GM18867 (cell line): Measurements from ENCODE around the gene KLHL5.

Source experiments
- ATAC-seq: cut with Tn5 transposase; IDR thresholded peaks from one replicate; pipeline ENCODE4 v1.9.1; 2021; ENCODE audit warnings: mild to moderate bottlenecking, moderate library complexity; ENCODE audit not compliant: unreplicated experiment

Gene KLHL5

DNA sequence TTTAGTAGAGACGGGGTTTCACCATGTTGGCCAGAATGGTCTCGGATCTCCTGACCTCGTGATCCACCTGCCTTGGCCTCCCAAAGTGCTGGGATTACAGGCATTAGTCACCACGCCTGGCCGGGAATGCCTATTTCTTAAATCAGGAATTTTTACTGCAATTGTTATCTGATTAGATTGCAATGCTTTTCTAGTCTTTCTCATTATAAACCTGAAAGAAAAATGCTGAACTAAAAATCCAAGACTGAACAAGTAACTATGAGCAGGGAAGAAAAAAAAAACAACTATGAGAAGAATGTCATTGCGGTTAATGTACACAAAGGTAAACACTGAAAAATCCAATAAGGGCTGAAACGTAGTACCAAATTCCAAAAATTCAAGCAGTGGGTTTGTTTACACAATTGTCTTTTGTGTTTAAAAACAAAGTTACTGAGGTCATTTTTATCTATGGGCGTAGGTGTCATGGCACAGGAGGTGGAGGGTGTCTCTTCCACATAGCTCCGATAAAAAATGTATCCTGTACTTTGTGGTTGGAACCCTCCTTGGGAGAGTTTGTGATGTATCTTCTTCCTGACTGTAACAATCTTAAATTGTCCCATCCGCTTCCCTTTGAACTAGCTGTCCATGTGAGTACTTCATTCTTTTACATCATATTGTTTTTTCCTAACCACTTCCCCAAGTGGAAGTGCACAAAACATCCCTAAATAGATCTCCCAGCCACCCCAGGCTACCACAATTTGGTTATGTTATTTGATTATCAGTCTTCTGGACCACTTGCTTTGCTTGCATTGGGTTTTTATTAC, 18.8 kb upstream of the KLHL5 start:
- ATAC-seq: no peak

DNA sequence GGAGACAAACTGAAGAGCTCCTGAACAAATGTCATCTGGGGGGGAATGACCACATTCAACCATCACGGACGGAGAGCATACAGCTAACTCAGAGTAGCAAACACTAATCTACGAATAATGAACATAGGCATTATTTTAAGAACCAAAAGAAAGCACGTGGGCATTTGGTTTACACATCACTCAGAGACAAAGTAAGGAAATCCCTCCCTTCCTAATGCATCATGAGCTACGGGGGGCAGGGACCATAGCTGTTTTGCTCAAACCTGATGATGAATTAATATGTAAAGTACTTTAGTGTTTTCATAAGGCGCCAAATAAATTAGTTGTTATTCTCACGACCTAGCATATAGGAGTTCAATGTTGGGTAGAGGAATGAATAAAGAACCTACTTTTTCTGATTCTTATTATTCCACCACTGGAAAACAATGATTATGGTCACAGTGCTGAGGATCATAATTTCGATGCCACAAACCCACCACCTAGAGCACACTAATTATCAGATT, 18.1 kb upstream of the KLHL5 start:
- ATAC-seq: no peak

DNA sequence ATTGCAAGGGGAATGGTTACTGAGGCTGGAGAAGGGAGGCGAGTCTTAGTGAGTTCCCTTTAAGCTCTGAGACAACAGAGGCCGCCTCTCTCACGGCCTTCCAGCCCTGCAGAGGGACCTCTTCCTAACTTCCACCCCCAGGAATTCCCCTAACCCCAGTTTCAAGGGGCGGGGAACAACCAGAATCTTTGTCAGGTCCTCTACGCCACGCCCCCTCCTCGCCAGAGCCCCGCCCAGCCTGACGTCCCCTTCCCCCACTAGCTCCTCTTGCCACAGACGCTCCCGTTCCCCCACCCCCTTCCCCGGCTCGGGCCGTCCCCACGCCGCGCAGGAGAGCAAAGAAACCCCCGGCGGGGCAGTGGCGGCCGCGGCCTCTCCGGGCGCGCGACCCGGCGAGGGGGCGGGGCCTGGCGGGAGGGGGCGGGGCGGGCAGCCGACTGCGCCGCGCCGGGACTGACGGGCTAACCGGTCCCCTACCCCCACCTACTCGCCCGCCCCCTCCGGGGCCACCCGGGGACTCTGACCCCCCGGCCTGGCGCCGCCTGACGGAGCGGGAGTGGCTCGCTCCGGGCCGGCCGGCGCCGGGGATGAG, 17.6 kb upstream of the KLHL5 start:
- ATAC-seq: peak; percentile 75

DNA sequence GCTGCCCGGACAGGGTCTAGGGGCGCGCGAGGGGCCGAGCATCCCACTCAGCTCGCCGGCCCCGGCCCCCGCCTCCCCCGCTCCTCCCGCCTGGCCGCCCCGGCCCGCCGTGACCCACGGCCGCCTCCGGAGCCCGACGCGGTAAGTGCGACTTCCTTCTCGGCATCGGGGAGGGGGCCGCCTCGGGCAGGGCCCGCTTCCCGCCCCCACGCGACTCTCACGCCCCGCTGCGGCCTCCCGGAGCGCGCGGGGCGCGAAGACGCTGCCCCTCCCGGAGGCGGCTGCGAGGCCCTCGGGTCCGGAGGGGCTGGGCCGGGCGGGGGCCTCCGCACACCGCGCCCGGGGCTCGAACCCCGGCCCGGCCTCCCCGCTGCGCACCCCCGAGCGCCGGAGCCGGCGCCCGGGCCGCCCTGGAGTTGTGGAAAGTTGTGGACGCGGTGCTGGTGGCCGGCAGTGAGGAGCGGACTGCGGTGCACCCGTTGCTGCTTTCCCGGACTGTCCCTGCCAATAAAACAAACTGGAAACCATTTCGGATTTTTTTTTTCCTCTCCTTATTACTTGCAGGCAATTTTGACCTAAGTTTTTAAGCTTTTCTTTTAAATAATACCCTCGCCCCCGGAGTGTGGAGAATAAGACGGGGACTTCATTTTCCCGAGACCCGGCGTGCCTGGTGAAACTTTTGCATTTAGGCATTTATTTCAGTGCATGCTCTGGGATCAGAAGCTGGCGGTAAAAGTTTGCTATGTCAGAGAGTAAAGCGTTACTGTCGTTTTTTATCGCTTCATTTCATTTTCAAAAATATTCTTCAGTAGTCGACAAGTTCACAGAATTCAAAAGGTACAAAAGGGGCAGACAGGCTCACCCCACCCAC, 16.8 kb upstream of the KLHL5 start:
- ATAC-seq: no peak

DNA sequence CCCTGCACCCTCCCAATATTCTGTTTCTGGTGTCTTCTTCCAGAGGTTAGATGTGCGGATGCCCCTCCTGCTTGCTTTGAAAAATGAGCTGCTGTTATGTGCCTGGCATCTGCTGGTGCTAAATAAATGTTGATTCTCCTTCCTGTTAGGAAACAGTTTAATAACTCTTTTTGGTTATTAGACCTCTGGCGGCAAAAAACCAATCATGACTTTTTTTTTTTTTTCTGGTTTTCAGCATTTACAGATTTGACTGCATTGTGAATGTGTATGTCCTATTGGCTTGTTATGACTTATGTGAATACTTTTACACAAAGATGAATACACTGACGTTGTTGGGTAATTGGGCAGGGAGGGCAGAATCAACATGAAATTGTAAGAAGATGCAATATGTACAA, 16.2 kb upstream of the KLHL5 start:
- no peak for ATAC-seq

DNA sequence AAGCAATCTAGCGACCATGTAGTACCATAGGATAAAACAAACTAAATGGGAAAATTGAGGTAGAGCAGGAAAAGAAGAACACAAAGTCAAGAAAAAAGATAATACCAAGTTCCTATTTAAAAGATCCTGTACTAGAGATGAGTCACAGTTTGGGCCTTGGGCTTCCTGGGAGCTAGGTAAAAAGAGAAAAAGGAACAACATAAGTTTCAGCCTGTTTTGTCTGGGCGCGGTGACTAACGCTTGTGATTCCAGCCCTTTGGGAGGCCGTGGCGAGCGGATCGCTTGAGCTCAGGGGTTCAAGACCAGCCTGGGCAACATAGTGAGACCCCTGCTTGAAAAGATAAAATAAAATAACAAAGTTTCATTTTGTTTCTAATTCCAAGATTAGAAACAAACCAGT, 15.8 kb upstream of the KLHL5 start:
- no peak for ATAC-seq

DNA sequence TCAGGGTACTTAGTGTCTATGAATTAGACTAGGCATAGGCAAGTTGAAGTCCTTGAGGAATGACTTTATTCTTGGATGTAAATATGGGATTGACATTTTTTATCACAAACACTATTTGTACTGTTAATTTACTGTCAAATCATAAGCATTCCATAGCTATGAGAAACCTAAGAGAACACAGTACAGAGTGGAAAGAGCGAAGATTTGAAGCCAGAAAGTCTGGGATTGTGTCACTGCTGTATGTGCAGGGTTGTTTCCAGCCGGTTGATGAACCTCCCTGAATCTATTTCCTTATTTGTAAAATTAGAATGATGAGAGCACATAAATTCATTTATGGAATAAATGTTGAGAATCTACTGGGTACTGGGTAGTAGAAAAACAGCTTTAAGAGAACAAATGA, 14.4 kb upstream of the KLHL5 start:
- no peak for ATAC-seq

DNA sequence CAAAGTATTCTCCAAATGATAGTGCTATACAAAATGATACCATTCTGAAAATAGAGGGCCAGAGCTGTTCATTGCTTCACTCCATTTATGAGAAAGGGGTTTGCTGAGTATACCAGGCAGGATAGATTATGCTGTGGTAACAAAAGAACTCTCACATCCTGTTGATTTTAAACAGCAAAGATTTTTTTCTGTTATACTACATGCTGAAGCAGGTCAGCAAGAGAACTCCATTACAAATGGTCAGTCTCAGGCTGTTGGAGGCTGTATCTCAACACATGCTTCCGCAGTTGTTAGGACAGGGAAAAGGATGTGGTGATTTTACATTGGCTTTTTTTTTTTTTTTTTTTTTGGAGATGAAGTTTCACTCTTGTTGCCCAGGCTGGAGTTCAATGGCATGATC, 13.7 kb upstream of the KLHL5 start:
- no peak for ATAC-seq

DNA sequence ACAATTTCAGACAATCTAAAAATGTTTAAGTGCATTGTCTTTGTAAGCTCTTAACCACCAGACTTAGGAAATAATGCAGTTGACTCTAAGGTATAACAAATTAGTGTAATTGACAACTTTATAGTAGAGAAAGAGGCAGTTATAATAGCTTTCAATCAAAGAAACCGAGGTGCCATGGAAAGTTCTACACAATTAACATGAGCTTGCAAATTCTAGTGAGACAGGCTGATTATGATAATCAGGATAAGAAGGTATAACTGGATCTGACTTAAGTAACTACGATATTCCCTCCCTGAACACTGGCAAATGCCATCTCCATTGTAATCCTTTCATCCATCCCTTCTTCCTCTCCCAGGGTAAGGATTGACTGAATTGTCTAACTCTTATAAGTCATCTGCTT, 11.4 kb upstream of the KLHL5 start:
- no peak for ATAC-seq

DNA sequence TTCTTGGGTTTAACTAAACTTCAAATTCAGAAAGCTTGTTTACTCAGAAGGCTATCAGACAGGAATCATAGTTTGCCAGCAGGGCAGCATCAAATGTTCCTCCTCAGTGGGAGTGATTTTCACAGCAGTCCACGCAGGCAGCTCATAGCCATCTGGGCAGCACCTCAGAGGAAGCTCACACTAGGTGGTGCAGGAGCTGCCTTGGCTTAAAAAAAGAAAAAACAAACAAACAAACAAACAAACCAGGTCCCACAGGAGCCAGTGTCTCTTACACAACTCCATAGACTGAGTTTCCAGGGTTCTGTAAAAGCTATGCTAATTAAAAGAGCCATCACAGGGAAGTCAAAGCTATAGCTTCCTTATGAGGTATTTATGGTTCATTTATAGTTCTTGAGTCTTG, 10.5 kb upstream of the KLHL5 start:
- ATAC-seq: no peak

DNA sequence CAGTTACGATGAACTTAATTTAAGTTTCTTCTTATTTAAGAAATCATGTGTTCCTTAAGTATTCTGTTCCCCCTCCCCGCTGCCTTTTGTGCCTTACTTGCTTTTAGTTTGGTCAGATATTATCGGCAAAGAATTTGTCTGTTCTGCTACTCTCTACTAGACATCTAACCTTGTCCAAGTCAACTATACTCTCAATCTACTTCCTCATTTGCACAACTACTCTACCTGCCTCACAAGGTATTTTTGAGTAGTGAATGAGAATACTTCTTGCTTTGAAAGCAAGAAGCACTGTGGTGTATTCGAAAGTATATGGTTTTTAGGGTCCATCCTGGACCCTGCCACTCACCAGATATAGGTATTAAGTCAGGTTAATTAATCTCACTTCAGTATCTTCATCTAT, 8.0 kb upstream of the KLHL5 start:
- no peak for ATAC-seq

DNA sequence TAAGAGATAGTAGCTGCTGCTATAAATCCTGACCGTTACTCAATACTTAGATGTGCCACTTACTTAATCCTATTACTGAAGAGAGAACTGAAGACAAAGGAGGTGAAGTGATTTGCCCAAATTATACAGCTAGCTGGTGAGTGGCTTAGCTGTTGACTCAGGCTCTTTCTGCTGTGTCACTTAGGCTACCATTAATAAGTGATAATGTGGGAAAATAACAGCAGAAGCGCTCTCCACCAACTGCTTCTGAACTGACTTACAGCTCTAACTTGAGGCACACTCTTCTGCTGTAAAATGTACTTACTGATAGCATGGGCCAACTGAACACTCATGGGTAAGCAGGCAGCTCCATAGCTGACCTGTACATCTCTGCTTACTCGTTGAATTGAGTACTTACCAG, 7.5 kb upstream of the KLHL5 start:
- ATAC-seq: no peak

DNA sequence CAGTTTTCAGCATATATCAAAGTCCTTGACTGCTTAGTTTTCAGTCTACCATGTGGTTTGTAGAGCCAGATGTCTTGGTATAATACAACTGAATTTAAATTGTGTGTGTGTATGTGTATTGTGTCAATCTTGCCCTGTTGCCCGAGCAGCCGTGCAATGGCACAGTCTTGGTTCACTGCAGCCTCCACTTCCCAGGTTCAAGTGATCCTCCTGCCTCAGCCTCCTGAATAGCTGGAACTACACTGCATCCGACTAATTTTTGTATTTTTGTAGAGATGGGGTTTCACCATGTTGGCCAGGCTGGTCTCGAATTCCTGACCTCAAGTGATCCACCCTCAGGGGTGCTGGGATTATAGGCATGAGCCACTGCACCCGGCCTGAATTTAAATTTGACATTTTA, 6.0 kb upstream of the KLHL5 start:
- no peak for ATAC-seq

DNA sequence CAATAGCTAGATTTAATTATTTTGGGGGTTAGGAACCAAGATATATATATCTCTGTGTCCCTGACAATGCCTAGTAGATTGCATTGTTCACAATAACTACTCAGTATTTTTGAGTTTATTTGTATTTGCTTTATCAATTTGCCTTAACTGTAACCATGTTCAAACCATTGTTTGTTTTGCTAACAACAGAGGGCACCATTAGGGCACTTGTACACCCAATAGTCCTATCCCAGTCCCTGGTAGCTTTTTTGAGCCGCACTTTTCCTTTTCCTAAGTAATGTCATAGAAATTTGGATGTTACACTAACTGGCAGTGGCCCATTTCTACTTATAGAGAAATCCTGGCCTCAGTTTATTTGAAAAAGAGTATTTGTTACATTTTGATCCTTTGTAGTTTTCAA, 575 bp upstream of the KLHL5 start:
- no peak for ATAC-seq

DNA sequence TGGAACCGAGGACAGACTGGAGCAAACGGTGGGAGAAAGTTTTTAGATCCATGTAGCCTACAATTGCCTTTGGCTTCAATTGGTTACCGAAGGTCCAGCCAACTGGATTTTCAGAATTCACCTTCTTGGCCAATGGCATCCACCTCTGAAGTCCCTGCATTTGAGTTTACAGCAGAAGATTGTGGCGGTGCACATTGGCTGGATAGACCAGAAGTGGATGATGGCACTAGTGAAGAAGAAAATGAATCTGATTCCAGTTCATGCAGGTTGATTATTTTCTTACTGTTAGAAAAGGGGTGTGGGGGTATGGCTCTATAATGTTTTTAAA, 702 bp downstream of the KLHL5 start:
- no peak for ATAC-seq

DNA sequence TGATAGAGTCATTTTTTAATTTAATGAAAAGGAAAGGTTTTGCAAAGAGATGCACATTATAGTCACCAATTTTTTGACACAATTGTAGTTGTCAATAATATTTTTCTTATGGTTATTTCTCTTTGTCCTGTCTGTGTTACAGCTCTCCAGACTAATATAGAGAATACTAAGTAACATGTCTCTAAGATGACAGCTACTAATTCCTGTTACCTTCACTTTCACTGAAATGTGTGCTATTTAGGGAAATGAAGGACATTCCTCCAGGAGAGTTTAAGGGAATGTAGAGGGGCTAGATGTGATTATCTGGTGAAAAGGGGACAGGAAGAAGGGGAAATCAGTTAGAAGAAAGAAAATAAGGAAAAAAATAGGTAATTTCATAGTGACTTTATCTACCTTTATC, 1.4 kb downstream of the KLHL5 start:
- ATAC-seq: no peak

DNA sequence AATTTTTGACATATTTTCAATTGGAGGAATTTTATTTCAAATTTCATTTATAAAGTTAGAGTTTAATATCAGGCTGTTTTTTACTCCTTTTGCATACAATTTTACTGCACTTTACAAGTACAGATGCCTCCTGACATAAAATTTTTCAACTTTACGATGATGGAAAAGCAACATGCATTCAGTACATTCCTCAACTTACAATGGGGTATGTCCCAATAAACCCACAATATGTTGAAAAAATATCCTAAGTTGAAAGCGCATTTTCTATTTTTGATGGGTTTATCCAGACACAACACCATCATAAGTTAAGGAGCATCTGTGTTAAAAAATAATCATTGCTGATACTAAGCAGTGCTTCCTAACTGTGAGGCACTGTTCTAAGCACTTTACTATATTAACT, 4.3 kb downstream of the KLHL5 start:
- no peak for ATAC-seq

DNA sequence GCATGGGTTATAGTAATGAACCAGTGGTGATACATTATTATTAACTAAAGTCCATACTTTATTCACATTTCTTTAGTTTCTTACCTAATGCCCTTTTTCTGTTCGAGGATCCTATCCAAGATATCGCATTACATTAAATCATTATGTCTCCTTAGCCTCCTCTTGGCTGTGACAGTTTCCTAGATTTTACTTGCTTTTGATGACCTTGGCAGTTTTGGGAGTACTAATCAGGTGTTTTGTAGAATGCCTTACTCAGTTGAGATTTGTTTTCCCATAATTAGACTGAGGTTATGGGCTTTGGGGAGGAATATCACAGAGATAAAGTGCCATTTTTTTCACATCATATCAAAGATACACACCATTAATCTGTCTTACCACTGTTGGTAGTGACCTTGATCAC, 5.0 kb downstream of the KLHL5 start:
- ATAC-seq: no peak

DNA sequence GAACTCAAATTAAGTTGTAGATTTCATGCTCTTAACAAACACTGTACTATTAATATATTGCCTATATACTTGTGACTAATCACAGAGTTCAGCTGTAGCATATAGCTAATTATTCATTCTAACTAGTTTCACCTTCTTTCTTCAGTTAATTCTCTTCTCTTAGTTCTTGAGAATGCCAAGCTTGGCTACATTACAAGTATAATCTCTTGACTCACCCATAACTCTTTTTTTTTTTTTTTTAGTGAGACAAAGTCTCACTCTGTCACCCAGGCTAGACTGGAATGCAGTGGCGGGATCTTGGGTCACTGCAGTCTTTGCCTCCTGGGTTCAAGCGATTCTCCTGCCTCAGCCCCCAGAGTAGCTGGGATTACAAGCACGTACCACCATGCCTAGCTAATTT, 5.4 kb downstream of the KLHL5 start:
- ATAC-seq: no peak

DNA sequence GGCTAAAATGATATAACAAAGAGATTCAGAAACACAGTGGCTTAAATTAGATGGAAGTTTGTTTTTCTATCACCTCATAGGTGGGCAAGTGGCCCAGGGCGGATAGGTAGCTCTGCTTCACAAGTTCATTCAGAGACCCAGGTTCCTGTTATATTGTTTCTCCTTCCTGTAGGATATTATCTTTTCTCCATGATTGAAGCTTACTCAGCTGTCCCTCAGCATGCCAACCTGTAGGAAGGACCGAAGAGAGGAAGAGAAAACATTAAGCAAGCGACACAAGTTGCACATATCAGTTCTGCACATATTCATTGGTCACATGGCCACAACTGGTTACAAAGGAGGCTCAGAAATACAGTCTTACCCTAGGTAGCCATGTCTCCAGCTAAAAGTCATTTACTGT, 6.9 kb downstream of the KLHL5 start:
- ATAC-seq: no peak

DNA sequence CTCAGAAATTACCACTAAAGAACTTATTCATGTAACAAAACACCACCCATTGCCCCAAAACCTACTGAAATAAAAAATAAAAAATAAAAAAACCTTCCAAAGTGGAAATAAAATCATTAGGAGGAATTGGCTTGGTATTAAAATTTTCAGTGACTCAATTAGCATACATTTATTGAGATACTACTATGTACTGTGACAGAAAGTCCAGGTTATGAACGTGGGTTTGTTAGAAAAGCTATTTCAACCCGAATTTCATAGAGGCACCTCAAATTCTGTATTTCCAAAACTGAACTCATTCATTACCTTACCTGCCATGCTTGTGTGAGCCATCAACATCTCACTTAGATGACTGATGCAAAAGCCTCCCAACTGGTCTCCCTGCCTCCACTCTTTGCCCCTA, 16.8 kb downstream of the KLHL5 start:
- no peak for ATAC-seq

DNA sequence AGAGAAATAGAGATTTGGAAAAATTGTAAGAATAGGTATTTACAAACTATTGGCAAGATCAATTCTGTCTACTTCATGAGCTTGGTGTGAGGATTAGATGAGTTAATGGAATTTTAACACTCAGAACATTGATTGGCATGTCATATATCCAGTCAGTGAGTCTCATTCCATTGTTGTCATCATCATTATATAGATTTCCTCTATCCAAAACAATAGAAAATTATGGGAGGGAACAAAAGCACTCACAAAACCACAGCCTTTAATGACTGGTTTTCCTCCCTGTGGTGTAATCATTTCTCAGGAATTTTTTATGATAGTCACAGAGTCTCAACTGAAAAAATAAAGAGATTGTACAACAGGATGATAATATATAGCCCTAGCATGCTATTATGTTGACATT, 21.1 kb downstream of the KLHL5 start:
- ATAC-seq: no peak
